Heart left ventricle (tissue), 16 donors: ENCODE measurements around the gene PARVA. TPM values are rescaled to one million over a fixed set of nuclear protein-coding genes. Genes with fewer than 3 reads are reported as not detected.

Source experiments
- ATAC-seq, 4 donors: fragments of 200-7000 bp; cut with Tn5 transposase; one replicate each; pipeline ENCODE4 v1.9.1; 2020 to 2022; ENCODE audit warnings: moderate library complexity in 4 of 4, mild to moderate bottlenecking in 3 of 4, moderate number of reproducible peaks in 1 of 4
- DNase-seq, 5 donors: peaks; one replicate each; pipeline ENCODE4 v3.0.0-alpha.2; 2020
- H3K27ac ChIP-seq, 12 donors: fragments of 200-600 bp; sonication (generic) in 4 of 12; one replicate each; pipeline versions ENCODE4 v1.5.0 to v1.8.0; 2016 to 2022; ENCODE audit warnings: mild to moderate bottlenecking in 2 of 12
- H3K27me3 ChIP-seq, 9 donors: fragments of 200-600 bp; sonication (generic) in 2 of 9; one replicate each; pipeline versions ENCODE4 v1.5.1 to v1.8.0; 2016 to 2022; ENCODE audit warnings: mild to moderate bottlenecking in 3 of 9
- H3K36me3 ChIP-seq, 9 donors: fragments of 200-600 bp; sonication (generic) in 2 of 9; one replicate each; pipeline versions ENCODE4 v1.5.0 to v1.8.0; 2018 to 2022; ENCODE audit warnings: mild to moderate bottlenecking in 2 of 9
- H3K4me1 ChIP-seq, 12 donors: fragments of 200-600 bp; sonication (generic) in 4 of 12; one replicate each; pipeline versions ENCODE4 v1.5.0 to v1.8.0; 2016 to 2022; ENCODE audit warnings: mild to moderate bottlenecking in 3 of 12
- H3K4me3 ChIP-seq, 12 donors: fragments of 200-600 bp; sonication (generic) in 4 of 12; one replicate each; pipeline versions ENCODE4 v1.5.0 to v1.8.0; 2017 to 2022; ENCODE audit warnings: mild to moderate bottlenecking in 9 of 12, moderate library complexity in 4 of 12
- H3K9me3 ChIP-seq, 12 donors: fragments of 200-600 bp; sonication (generic) in 4 of 12; one replicate each; pipeline versions ENCODE4 v1.5.0 to v1.8.0; 2016 to 2022; ENCODE audit warnings: mild to moderate bottlenecking in 1 of 12
- CTCF ChIP-seq, 12 donors: fragments of 200-600 bp; sonication (generic) in 4 of 12; IDR thresholded peaks; one replicate each; pipeline versions ENCODE4 v1.5.0 to v1.8.0; 2018 to 2022; ENCODE audit warnings: antibody characterized with exemption in 12 of 12, mild to moderate bottlenecking in 5 of 12
- POLR2A ChIP-seq, 2 donors: fragments of 450-650 bp; IDR thresholded peaks; one replicate each; pipeline ENCODE4 v1.6.1; 2017; ENCODE audit warnings: antibody characterized with exemption in 2 of 2, mild to moderate bottlenecking in 2 of 2, moderate library complexity in 2 of 2
- WGBS, 4 donors: extraction: QIAGEN DNeasy Blood & Tissue Kit in 2 of 4; methylation state at CpG; one replicate each; pipeline versions ENCODE4 v1.1.5 to v1.1.7; 2013 to 2018; 5-methylcytosine and 5-hydroxymethylcytosine counted together
- intact Hi-C, 10 donors: fragments of 100-400 bp; cut with DNase I; formaldehyde crosslinking; loops; one replicate each; pipeline versions ENCODE4 v1.11.1 to v1.14.2; 2022
- polyA plus RNA-seq, 2 donors: library from polyadenylated mRNA; stranded (reverse); fragments of 200-250 nt; gene quantifications; one replicate each; pipeline ENCODE4 v1.2.3, GENCODE V29; 2013
- total RNA-seq, 9 donors: library from RNA; depleted of rRNA in 2 of 9; stranded (reverse); fragments of >200 nt in 2 of 9; fragmentation: NEBNext Ultra II Directional in 3 of 9; extraction: Animal tissue kit (Norgen Biotek cat#: 25700) in 3 of 9; gene quantifications; one replicate each; pipeline versions ENCODE4 v1.1.0 to v1.2.4, GENCODE V29; 2016 to 2023
- donor health status: ischemic (EF 13 %, LVEDD 7.1; RV severe dilation, severe dysfunction).
- donor health status: healthy with polysubstance abuse.
- donor health status: DM: no; HTN: yes; CAD: no.
- donor health status: DM: no; HTN: no; CAD: no.
- donor health status: ischemic (EF 25% LVEDD 6.9; RV normal size, moderate dysfunction).
- donor health status: ischemic (EF 25% LVEDD 5.7; RV mildly dilated, moderate dysfunction).
- donor health status: healthy.
- donor health status: DM: yes; HTN: yes; CAD: no.
- donor health status: ischemic (EF 35%, LVEDD 5.7; RV mildly dilated, moderate dysfunction).
- donor health status: nonischemic (EF 11% LVEDD 7.7; RV severe dilation, severe dysfunction).
- donor health status: DM: yes; HTN: yes; CAD: no.
- donor health status: PGD.
- donor health status: ischemic (EF 29% LVEDD 5.4; RV normal size, mild dysfunction).
- donor health status: nonischemic (EF 23%, LVEDD 6.1; RV moderate dilation, normal function).

PARVA gene
- total and polyA plus RNA-seq, 11 donors: 22.7 to 99.2 (median 65.9) TPM

- H3K9me3 ChIP-seq: no peaks in the 10 kb centered on the region
- peaks cover 0 to 20% (median 9%) of the 10 kb centered on the region in 12 donors for H3K4me1 ChIP-seq
- ATAC-seq (no peak), DNase-seq (no peak)
- intact Hi-C loops: no loop called here
- 33 to 90% (median 67%) methylated on average over 1 of the region's 1 CpG for WGBS, 4 donors
- peaks cover 0 to 3% (median 0%) of the 10 kb centered on the region in 9 donors for H3K27me3 ChIP-seq
- H3K4me3 ChIP-seq: no peak overlapping the region
- no peak for TF ChIP-seq POLR2A (IDR thresholded peaks at IDR 0.05)
- TF ChIP-seq CTCF (IDR thresholded peaks at IDR 0.05): no peak
- no peaks in the 10 kb centered on the region for H3K36me3 ChIP-seq
- H3K27ac ChIP-seq: no peak overlapping the region
Measured at GRCh38 chr11:12372111-12372510, 5.3 kb upstream of the PARVA start.

- Histone ChIP-seq H3K27ac (peak overlapping the region in 11 of 12 donors; percentile 11 to 99 (median 96)), H3K36me3 (no peaks in the 10 kb centered on the region), H3K4me1 (peaks cover 0 to 46% (median 29%) of the 10 kb centered on the region in 12 donors), H3K4me3 (no peak overlapping the region), H3K27me3 (peaks cover 0 to 11% (median 0%) of the 10 kb centered on the region in 9 donors), H3K9me3 (no peaks in the 10 kb centered on the region)
- intact Hi-C loops: loop anchor here in 2 of 10 donors (2.0 to 5.0 kb wide), 4 partner anchors 37 to 522 kb away; partner anchors contain the start of gene TEAD1 (in 1 of the 2)
- no peak for DNase-seq
- ATAC-seq: no peak
- 59 to 67% (median 63%) methylated on average over 7 of the region's 7 CpGs for WGBS, 4 donors
- TF ChIP-seq POLR2A (IDR thresholded peaks at IDR 0.05) (no peak), CTCF (IDR thresholded peaks at IDR 0.05) (no peak)
Measured at GRCh38 chr11:12375720-12376119, 1.7 kb upstream of the PARVA start.

- intact Hi-C loops: loop anchor here in 2 of 10 donors (2.0 to 5.0 kb wide), 4 partner anchors 36 to 521 kb away; partner anchors contain the start of gene TEAD1 (in 1 of the 2)
- 43 to 48% (median 45%) methylated on average over 14 of the region's 14 CpGs for WGBS, 4 donors
- Histone ChIP-seq H3K27me3 (peaks cover 0 to 11% (median 0%) of the 10 kb centered on the region in 9 donors), H3K4me1 (peaks cover 0 to 53% (median 32%) of the 10 kb centered on the region in 12 donors), H3K4me3 (peak overlapping the region in 10 of 12 donors; percentile 59 to 98 (median 76)), H3K9me3 (no peaks in the 10 kb centered on the region), H3K36me3 (peaks cover 0 to 6% (median 0%) of the 10 kb centered on the region in 9 donors), H3K27ac (peak overlapping the region; percentile 93 to 99 (median 97))
- peak in 3 of 4 donors; percentile 23 to 72 (median 52) for ATAC-seq
- peak in 4 of 5 donors; percentile 64 to 75 (median 69) for DNase-seq
- TF ChIP-seq CTCF (IDR thresholded peaks at IDR 0.05): no peak
Measured at GRCh38 chr11:12376259-12377081, 901 bp upstream of the PARVA start.
